ENCODE results near the gene ZNF557.

ZNF557 gene

DNA sequence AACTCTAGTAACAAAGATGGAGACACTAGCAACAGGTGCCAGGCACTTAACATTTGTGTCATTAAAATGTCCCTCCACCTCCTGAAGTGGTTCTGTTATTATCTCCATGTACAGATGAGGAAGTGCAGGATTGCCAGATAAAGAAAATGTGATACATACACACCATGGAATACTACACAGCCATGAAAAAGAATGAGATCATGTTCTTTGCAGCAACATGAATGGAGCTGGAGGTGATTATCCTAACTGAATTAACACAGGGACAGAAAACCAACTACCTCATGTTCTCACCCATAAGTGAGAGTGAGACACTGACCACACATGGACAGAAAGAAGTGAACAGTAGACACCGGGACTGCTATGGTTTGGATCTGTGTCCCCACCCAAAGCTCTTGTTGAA, 60.5 kb downstream of the ZNF557 start:
- no peak for DNase-seq

DNA sequence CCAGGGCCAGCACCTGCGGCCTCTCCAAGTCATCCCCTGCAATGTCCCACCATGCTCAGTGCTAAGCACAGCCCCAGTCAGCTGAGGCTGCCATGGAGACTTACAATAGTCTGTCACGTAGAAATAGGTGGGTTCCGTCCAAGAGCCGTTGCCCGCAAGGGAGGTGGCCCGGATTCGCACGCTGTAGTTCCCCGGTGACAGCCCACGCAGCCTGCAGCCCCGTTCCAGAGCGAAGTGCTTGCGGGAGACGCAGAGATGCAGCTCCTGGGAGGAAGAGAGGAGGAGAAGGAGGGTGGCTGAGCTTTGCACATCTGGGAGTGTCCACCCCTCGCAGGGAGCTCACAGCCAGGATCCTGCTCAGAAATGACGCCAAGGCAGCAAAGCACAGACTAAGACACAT, 62.6 kb downstream of the ZNF557 start:
- DNase-seq: no peak

DNA sequence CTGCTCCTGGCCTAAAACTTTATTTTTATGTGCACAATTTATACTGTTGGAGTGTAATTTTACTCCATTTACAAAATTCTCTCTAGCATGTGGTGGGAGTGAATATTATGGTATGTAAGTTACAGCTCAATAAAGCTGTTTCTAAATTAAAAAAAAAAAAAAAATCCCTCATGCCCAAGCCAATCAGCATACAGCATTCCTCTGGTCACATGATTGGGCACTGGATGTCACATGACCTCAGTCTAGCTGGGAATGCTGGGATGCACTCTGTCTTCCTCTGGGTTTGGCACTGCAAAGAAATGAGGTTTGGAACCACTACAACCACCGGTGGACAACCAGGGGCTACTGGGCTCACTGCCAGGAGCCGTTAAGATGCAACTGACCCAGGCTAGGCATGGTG, 67.6 kb downstream of the ZNF557 start:
- no peak for DNase-seq
